HEK293 (cell line): ENCODE data around the gene ELAVL4.

Source experiments
- ATF2 ChIP-seq: fragments of 450-650 bp; formaldehyde crosslinking; IDR thresholded peaks from 2 replicates; pipeline ENCODE4 v1.5.1; 2016; ENCODE audit warnings: missing biosample characterization, missing genetic modification characterization, low read depth
- CTCF ChIP-seq: fragments of 450-650 bp; formaldehyde crosslinking; IDR thresholded peaks from 2 replicates; pipeline ENCODE4 v1.5.1; 2016; ENCODE audit warnings: missing biosample characterization, missing genetic modification characterization
- ELK4 ChIP-seq: IDR thresholded peaks from 2 replicates; pipeline ENCODE4 v1.6.1; 2011; ENCODE audit warnings: mild to moderate bottlenecking, low read depth, low read length, borderline replicate concordance
- INSM2 ChIP-seq: fragments of 450-650 bp; formaldehyde crosslinking; IDR thresholded peaks from 2 replicates; pipeline ENCODE4 v1.5.1; 2016; ENCODE audit warnings: missing biosample characterization, missing genetic modification characterization
- TCF7L2 ChIP-seq: IDR thresholded peaks from 2 replicates; pipeline ENCODE4 v1.6.1; 2011; ENCODE audit warnings: low read depth, mild to moderate bottlenecking, inconsistent platforms, low read length, moderate library complexity, borderline replicate concordance
- TSHZ1 ChIP-seq: fragments of 450-650 bp; formaldehyde crosslinking; IDR thresholded peaks from 2 replicates; pipeline ENCODE4 v1.5.1; 2016; ENCODE audit warnings: missing biosample characterization, missing genetic modification characterization, borderline replicate concordance
- ZNF133 ChIP-seq: fragments of 450-650 bp; formaldehyde crosslinking; IDR thresholded peaks from 2 replicates; pipeline ENCODE4 v1.5.1; 2016; ENCODE audit warnings: missing biosample characterization, missing genetic modification characterization
- ZNF24 ChIP-seq: fragments of 450-650 bp; formaldehyde crosslinking; IDR thresholded peaks from 2 replicates; pipeline ENCODE4 v1.5.1; 2016; ENCODE audit warnings: missing biosample characterization, missing genetic modification characterization
- ZNF362 ChIP-seq: fragments of 450-650 bp; formaldehyde crosslinking; IDR thresholded peaks from 2 replicates; pipeline ENCODE4 v1.5.1; 2016; ENCODE audit warnings: missing biosample characterization, missing genetic modification characterization
- ZNF423 ChIP-seq: fragments of 450-650 bp; formaldehyde crosslinking; IDR thresholded peaks from 2 replicates; pipeline ENCODE4 v1.5.1; 2016; ENCODE audit warnings: missing biosample characterization, missing genetic modification characterization
- ZNF704 ChIP-seq: fragments of 450-650 bp; formaldehyde crosslinking; IDR thresholded peaks from 2 replicates; pipeline ENCODE4 v1.5.1; 2016; ENCODE audit warnings: missing biosample characterization, missing genetic modification characterization
- ZNF776 ChIP-seq: fragments of 450-650 bp; formaldehyde crosslinking; IDR thresholded peaks from 2 replicates; pipeline ENCODE4 v1.5.0; 2017; ENCODE audit warnings: missing biosample characterization, missing genetic modification characterization, borderline replicate concordance
- ZNF785 ChIP-seq: fragments of 450-650 bp; formaldehyde crosslinking; IDR thresholded peaks from 2 replicates; pipeline ENCODE4 v1.5.1; 2016; ENCODE audit warnings: missing biosample characterization, missing genetic modification characterization
- ZSCAN23 ChIP-seq: fragments of 450-650 bp; formaldehyde crosslinking; IDR thresholded peaks from 2 replicates; pipeline ENCODE4 v1.5.1; 2016; ENCODE audit warnings: missing biosample characterization, missing genetic modification characterization

GRCh38 chr1:50236656-50237055 is 127.9 kb downstream of the ELAVL4 start:
- TF ChIP-seq ZNF785 (tag by site-specific recombination) = no peak
- no peak for TF ChIP-seq ATF2
- no peak for TF ChIP-seq CTCF
- no peak for TF ChIP-seq TCF7L2
- no peak for TF ChIP-seq ZNF776 (tag by site-specific recombination)
- no peak for TF ChIP-seq INSM2 (tag by site-specific recombination)
- TF ChIP-seq TSHZ1 (tag by site-specific recombination) = no peak
- TF ChIP-seq ZNF24 (tag by site-specific recombination) = no peak
- TF ChIP-seq ZSCAN23 (tag by site-specific recombination) = no peak
- TF ChIP-seq ZNF423 (tag by site-specific recombination) = no peak
- no peak for TF ChIP-seq ZNF362 (tag by site-specific recombination)
- TF ChIP-seq ZNF704 (tag by site-specific recombination) = no peak
- TF ChIP-seq ZNF133 = no peak
- no peak for TF ChIP-seq ELK4
